Measurements from ENCODE around the gene UBE2M.
"Not testable (repeated sequence)": the region's sequence is repeated elsewhere in the genome, so short reads cannot be mapped to it uniquely, and the experiment has no call there.

The UBE2M gene

DNA sequence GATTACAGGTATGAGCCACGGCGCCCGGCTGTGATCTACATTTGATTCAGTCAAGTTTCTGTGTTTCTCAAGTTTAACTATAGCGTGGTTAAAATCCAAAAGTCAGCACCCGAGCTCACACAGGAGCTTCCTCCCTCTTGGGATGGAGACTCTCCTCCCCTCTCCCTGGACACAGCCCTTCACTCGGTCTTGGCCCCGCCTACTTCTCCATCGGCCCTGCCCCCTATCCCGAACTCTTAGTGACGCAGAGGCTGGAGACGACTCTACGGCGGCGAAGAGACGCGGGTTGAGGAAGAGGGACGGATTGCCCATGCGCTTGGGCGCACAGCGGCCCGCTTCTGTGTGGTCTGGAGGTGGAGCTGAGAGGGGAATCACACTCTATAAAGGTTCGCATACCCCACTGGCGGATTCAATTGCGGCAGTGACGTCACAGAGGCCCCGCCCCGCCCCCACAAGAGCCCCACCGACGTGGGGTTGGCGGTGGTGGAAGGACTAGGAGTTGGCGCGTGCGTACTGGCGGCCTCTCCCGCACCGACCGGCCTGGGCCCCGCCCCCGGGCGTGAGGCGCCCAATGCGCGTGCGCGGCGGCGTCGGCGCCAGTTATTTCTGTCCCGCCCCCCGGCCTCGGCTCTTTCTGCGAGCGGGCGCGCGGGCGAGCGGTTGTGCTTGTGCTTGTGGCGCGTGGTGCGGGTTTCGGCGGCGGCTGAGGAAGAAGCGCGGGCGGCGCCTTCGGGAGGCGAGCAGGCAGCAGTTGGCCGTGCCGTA lies 14.4 kb downstream of the UBE2M start, which contains the start of gene TRIM28:
Gene TRIM28, plus strand, starts transcription at position 239 of the 765 bp plus-strand sequence. CDS start 694 bp downstream, outside the sequence.
- peaks cover 9% of the 10 kb centered on the region for H3K4me1 ChIP-seq (ENCODE audit: insufficient read depth, low read length)
- H3K4me3 ChIP-seq (ENCODE audit: low read length): peak within 1 kb of the TSS; percentile 98
- H3K9ac ChIP-seq (ENCODE audit: low read depth, low read length): peak within 1 kb of the TSS; percentile 96
- H3K27ac ChIP-seq (ENCODE audit: low read length): peak within 1 kb of the TSS; percentile 68
- H3K36me3 ChIP-seq (ENCODE audit: insufficient read depth, low read depth, low read length): peaks cover 41% of the 10 kb centered on the region
- peaks cover 33% of the 10 kb centered on the region for H3K27me3 ChIP-seq (ENCODE audit: insufficient read depth, low read length)
- no peaks in the 10 kb centered on the region for H3K9me3 ChIP-seq (ENCODE audit: insufficient read depth, low read depth, low read length)

GRCh38 chr19:58542641-58543372 lies 15.6 kb downstream of the UBE2M start:
- not testable (repeated sequence) for H3K4me1 ChIP-seq (ENCODE audit: insufficient read depth, low read length); H3K4me3 ChIP-seq (ENCODE audit: low read length); H3K27ac ChIP-seq (ENCODE audit: low read length); H3K9me3 ChIP-seq (ENCODE audit: insufficient read depth, low read depth, low read length)
- Histone ChIP-seq H3K27me3 (ENCODE audit: insufficient read depth, low read length) (peaks cover 34% of the 10 kb centered on the region), H3K9ac (ENCODE audit: low read depth, low read length) (0 out of 2 replicates have a peak overlapping the region, but pooled peaks have one; percentile 96), H3K36me3 (ENCODE audit: insufficient read depth, low read depth, low read length) (peaks cover 29% of the 10 kb centered on the region)

- not testable (repeated sequence) for H3K36me3 ChIP-seq (ENCODE audit: insufficient read depth, low read depth, low read length); H3K9me3 ChIP-seq (ENCODE audit: insufficient read depth, low read depth, low read length); H3K4me1 ChIP-seq (ENCODE audit: insufficient read depth, low read length)
- H3K27me3 ChIP-seq (ENCODE audit: insufficient read depth, low read length): peaks cover 34% of the 10 kb centered on the region
- H3K9ac ChIP-seq (ENCODE audit: low read depth, low read length): peak overlapping the region; percentile 85; the same call in 1 of the 2 replicates
- H3K4me3 ChIP-seq (ENCODE audit: low read length): peak overlapping the region; percentile 69; the same call in 1 of the 2 replicates
- peak overlapping the region; percentile 89 for H3K27ac ChIP-seq (ENCODE audit: low read length)
Measured at GRCh38 chr19:58539169-58539559, 19.2 kb downstream of the UBE2M start.

GRCh38 chr19:58538257-58539168 lies 19.9 kb downstream of the UBE2M start:
- Histone ChIP-seq H3K9me3 (ENCODE audit: insufficient read depth, low read depth, low read length) (no peaks in the 10 kb centered on the region), H3K4me1 (ENCODE audit: insufficient read depth, low read length) (no peaks in the 10 kb centered on the region; the same call in 1 of the 2 replicates), H3K4me3 (ENCODE audit: low read length) (peak overlapping the region; percentile 69), H3K9ac (ENCODE audit: low read depth, low read length) (peak overlapping the region; percentile 85), H3K27me3 (ENCODE audit: insufficient read depth, low read length) (peaks cover 39% of the 10 kb centered on the region), H3K27ac (ENCODE audit: low read length) (peak overlapping the region; percentile 89), H3K36me3 (ENCODE audit: insufficient read depth, low read depth, low read length) (no peaks in the 10 kb centered on the region)

- H3K9ac ChIP-seq (ENCODE audit: low read depth, low read length): peak overlapping the region; percentile 85; the same call in 1 of the 2 replicates
- no peak overlapping the region for H3K27ac ChIP-seq (ENCODE audit: low read length)
- H3K36me3 ChIP-seq (ENCODE audit: insufficient read depth, low read depth, low read length): no peaks in the 10 kb centered on the region
- peaks cover 32% of the 10 kb centered on the region for H3K27me3 ChIP-seq (ENCODE audit: insufficient read depth, low read length)
- H3K4me1 ChIP-seq (ENCODE audit: insufficient read depth, low read length): no peaks in the 10 kb centered on the region; the same call in 1 of the 2 replicates
- no peaks in the 10 kb centered on the region for H3K9me3 ChIP-seq (ENCODE audit: insufficient read depth, low read depth, low read length)
- H3K4me3 ChIP-seq (ENCODE audit: low read length): peak overlapping the region; percentile 69; the same call in 1 of the 2 replicates
Measured at GRCh38 chr19:58536852-58537798, 21.3 kb downstream of the UBE2M start.

- no peak overlapping the region for H3K27ac ChIP-seq (ENCODE audit: low read length)
- no peak overlapping the region for H3K9ac ChIP-seq (ENCODE audit: low read depth, low read length)
- H3K27me3 ChIP-seq (ENCODE audit: insufficient read depth, low read length): peaks cover 28% of the 10 kb centered on the region
- H3K36me3 ChIP-seq (ENCODE audit: insufficient read depth, low read depth, low read length): no peaks in the 10 kb centered on the region
- no peaks in the 10 kb centered on the region for H3K9me3 ChIP-seq (ENCODE audit: insufficient read depth, low read depth, low read length)
- H3K4me1 ChIP-seq (ENCODE audit: insufficient read depth, low read length): no peaks in the 10 kb centered on the region; the same call in 1 of the 2 replicates
- no peak overlapping the region for H3K4me3 ChIP-seq (ENCODE audit: low read length)
Measured at GRCh38 chr19:58535857-58536256, 22.6 kb downstream of the UBE2M start.

- Histone ChIP-seq H3K27me3 (ENCODE audit: insufficient read depth, low read length) (peaks cover 12% of the 10 kb centered on the region), H3K36me3 (ENCODE audit: insufficient read depth, low read depth, low read length) (no peaks in the 10 kb centered on the region), H3K27ac (ENCODE audit: low read length) (no peak overlapping the region), H3K4me1 (ENCODE audit: insufficient read depth, low read length) (no peaks in the 10 kb centered on the region), H3K9me3 (ENCODE audit: insufficient read depth, low read depth, low read length) (no peaks in the 10 kb centered on the region), H3K9ac (ENCODE audit: low read depth, low read length) (no peak overlapping the region), H3K4me3 (ENCODE audit: low read length) (no peak overlapping the region)
Measured at GRCh38 chr19:58531034-58531840, 27.2 kb downstream of the UBE2M start.

GRCh38 chr19:58529405-58529804 lies 29.0 kb downstream of the UBE2M start:
- Histone ChIP-seq H3K36me3 (ENCODE audit: insufficient read depth, low read depth, low read length) (no peaks in the 10 kb centered on the region), H3K4me3 (ENCODE audit: low read length) (no peak overlapping the region), H3K9me3 (ENCODE audit: insufficient read depth, low read depth, low read length) (no peaks in the 10 kb centered on the region), H3K27ac (ENCODE audit: low read length) (no peak overlapping the region), H3K9ac (ENCODE audit: low read depth, low read length) (no peak overlapping the region), H3K4me1 (ENCODE audit: insufficient read depth, low read length) (no peaks in the 10 kb centered on the region), H3K27me3 (ENCODE audit: insufficient read depth, low read length) (peaks cover 12% of the 10 kb centered on the region)

DNA sequence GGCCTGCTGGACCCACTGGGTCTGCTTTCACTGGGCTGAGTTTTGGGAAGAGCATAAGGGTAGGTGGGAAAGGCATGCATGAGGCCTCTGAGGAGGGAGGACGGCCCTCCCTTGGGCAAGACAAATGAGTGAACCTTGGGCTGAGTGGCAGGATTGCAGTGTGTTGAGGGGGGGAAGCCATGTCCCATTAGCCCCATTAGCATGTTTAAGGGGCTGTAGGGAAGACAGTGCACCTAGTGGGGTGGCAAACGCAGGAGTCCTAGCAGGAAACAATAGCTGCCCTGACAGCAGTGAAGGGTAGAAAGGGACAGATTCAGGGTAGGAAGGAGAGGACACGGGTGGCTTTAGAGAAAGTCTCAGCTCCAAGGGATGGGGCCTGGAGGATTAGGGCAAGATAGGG lies 35.7 kb downstream of the UBE2M start:
- Histone ChIP-seq H3K4me3 (ENCODE audit: low read length) (no peak overlapping the region), H3K27ac (ENCODE audit: low read length) (no peak overlapping the region), H3K4me1 (ENCODE audit: insufficient read depth, low read length) (peaks cover 14% of the 10 kb centered on the region; the same call in 1 of the 2 replicates), H3K27me3 (ENCODE audit: insufficient read depth, low read length) (no peaks in the 10 kb centered on the region), H3K36me3 (ENCODE audit: insufficient read depth, low read depth, low read length) (no peaks in the 10 kb centered on the region), H3K9ac (ENCODE audit: low read depth, low read length) (no peak overlapping the region), H3K9me3 (ENCODE audit: insufficient read depth, low read depth, low read length) (no peaks in the 10 kb centered on the region)

- no peak overlapping the region for H3K4me3 ChIP-seq (ENCODE audit: low read length)
- H3K9me3 ChIP-seq (ENCODE audit: insufficient read depth, low read depth, low read length): no peaks in the 10 kb centered on the region
- no peak overlapping the region for H3K27ac ChIP-seq (ENCODE audit: low read length)
- H3K9ac ChIP-seq (ENCODE audit: low read depth, low read length): peak overlapping the region; percentile 21; the same call in 1 of the 2 replicates
- H3K4me1 ChIP-seq (ENCODE audit: insufficient read depth, low read length): peaks cover 14% of the 10 kb centered on the region; the same call in 1 of the 2 replicates
- no peaks in the 10 kb centered on the region for H3K27me3 ChIP-seq (ENCODE audit: insufficient read depth, low read length)
- peaks cover 3% of the 10 kb centered on the region; the same call in 1 of the 2 replicates for H3K36me3 ChIP-seq (ENCODE audit: insufficient read depth, low read depth, low read length)
Measured at GRCh38 chr19:58521651-58522050, 36.8 kb downstream of the UBE2M start.

Measured in iPS-20b (cell line).